Measurements from ENCODE around the gene SLC17A5.

- TF ChIP-seq, protein P1, sequence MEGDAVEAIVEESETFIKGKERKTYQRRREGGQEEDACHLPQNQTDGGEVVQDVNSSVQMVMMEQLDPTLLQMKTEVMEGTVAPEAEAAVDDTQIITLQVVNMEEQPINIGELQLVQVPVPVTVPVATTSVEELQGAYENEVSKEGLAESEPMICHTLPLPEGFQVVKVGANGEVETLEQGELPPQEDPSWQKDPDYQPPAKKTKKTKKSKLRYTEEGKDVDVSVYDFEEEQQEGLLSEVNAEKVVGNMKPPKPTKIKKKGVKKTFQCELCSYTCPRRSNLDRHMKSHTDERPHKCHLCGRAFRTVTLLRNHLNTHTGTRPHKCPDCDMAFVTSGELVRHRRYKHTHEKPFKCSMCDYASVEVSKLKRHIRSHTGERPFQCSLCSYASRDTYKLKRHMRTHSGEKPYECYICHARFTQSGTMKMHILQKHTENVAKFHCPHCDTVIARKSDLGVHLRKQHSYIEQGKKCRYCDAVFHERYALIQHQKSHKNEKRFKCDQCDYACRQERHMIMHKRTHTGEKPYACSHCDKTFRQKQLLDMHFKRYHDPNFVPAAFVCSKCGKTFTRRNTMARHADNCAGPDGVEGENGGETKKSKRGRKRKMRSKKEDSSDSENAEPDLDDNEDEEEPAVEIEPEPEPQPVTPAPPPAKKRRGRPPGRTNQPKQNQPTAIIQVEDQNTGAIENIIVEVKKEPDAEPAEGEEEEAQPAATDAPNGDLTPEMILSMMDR (IDR thresholded peaks at IDR 0.05; ENCODE audit: extremely low read depth in 1 of 2, insufficient read depth in 1 of 2, low read depth in 1 of 2, low read length in 2 of 2), result no peak
- TF ChIP-seq EZH2 (IDR thresholded peaks at IDR 0.05; ENCODE audit: borderline replicate concordance, low read depth, low read length, severe bottlenecking) (no peak), GATA2 (IDR thresholded peaks at IDR 0.05; ENCODE audit: insufficient read depth, insufficient read length, low read depth, low read length) (no peak), POLR2A (IDR thresholded peaks at IDR 0.05; ENCODE audit: low read depth, low read length) (no peak), MYC (IDR thresholded peaks at IDR 0.05; ENCODE audit: low read depth, low read length) (no peak), JUN (IDR thresholded peaks at IDR 0.05; ENCODE audit: borderline replicate concordance, insufficient read depth, insufficient read length, low read depth) (no peak)
- TF ChIP-seq, protein P2, sequence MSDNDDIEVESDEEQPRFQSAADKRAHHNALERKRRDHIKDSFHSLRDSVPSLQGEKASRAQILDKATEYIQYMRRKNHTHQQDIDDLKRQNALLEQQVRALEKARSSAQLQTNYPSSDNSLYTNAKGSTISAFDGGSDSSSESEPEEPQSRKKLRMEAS (IDR thresholded peaks at IDR 0.05; ENCODE audit: insufficient read depth, insufficient read length), result no peak
Measured at GRCh38 chr6:73560853-73561407, 92.9 kb downstream of the SLC17A5 start.
